ENCODE measurements around the gene CNIH2. TPM values are rescaled to one million over a fixed set of nuclear protein-coding genes. Genes with fewer than 3 reads are reported as not detected.
"Not testable (repeated sequence)": the region's sequence is repeated elsewhere in the genome, so short reads cannot be mapped to it uniquely, and the experiment has no call there.

Gene CNIH2
- total RNA-seq, 1 donor from 2014 or later = 0.04 TPM

DNA sequence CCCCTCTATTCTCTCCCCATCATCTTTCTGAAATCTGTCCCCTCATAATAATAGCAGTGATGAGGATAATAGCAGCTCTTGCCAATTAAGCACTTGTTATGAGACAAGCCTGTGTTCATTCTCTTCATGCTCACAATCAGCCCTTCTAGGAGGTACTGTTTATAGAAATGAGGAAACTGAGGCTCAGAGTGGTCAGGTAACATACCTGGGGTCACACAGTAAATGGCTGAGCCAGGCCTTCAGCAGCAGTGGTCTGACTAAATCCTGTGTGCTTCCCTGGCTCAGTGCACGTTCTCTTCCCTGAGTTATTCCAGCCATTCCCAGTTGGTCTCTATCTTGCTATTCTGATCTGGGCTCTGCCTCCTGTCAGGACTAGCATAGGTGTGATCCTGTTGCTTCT is 3.8 kb upstream of the CNIH2 start:
- H3K36me3 ChIP-seq (ENCODE audit: control insufficient read depth, insufficient read depth, low read length) = peaks cover 10% of the 10 kb centered on the region
- no peak overlapping the region for H3K4me3 ChIP-seq (ENCODE audit: low read depth, low read length)
- H3K27me3 ChIP-seq (ENCODE audit: control insufficient read depth, insufficient read depth, low read length) = peaks cover 7% of the 10 kb centered on the region
- no peak for DNase-seq (ENCODE audit: low read depth)
- TF ChIP-seq, protein P1, sequence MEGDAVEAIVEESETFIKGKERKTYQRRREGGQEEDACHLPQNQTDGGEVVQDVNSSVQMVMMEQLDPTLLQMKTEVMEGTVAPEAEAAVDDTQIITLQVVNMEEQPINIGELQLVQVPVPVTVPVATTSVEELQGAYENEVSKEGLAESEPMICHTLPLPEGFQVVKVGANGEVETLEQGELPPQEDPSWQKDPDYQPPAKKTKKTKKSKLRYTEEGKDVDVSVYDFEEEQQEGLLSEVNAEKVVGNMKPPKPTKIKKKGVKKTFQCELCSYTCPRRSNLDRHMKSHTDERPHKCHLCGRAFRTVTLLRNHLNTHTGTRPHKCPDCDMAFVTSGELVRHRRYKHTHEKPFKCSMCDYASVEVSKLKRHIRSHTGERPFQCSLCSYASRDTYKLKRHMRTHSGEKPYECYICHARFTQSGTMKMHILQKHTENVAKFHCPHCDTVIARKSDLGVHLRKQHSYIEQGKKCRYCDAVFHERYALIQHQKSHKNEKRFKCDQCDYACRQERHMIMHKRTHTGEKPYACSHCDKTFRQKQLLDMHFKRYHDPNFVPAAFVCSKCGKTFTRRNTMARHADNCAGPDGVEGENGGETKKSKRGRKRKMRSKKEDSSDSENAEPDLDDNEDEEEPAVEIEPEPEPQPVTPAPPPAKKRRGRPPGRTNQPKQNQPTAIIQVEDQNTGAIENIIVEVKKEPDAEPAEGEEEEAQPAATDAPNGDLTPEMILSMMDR (IDR thresholded peaks at IDR 0.05; ENCODE audit: insufficient read depth, low read length, poor library complexity, severe bottlenecking) = no peak

DNA sequence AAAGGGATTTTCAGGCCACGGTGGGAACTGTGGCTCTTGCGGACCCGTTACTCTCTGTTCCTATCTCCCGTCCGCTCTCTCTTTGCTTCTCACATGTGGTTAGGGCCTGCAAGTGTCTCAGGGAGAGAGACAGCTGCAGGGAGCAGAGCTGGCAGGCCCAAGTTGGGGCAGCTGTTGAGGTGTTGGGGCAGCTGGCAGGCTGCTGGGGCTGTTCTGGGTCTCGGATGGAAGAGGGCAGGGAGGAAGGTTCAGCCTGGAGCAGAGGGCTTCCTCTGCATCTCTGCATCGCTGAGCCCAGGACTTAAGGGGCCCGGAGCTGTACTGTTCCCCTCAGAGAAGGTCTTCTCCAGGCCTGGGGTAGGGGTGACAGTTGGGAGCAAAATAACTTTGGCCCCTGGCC is 2.6 kb upstream of the CNIH2 start:
- no peak for DNase-seq (ENCODE audit: low read depth)
- Histone ChIP-seq H3K4me3 (ENCODE audit: low read depth, low read length) (no peak overlapping the region), H3K36me3 (ENCODE audit: control insufficient read depth, insufficient read depth, low read length) (peaks cover 10% of the 10 kb centered on the region), H3K27me3 (ENCODE audit: control insufficient read depth, insufficient read depth, low read length) (peaks cover 12% of the 10 kb centered on the region)
- TF ChIP-seq, protein P1 (IDR thresholded peaks at IDR 0.05; ENCODE audit: insufficient read depth, low read length, poor library complexity, severe bottlenecking) = no peak

DNA sequence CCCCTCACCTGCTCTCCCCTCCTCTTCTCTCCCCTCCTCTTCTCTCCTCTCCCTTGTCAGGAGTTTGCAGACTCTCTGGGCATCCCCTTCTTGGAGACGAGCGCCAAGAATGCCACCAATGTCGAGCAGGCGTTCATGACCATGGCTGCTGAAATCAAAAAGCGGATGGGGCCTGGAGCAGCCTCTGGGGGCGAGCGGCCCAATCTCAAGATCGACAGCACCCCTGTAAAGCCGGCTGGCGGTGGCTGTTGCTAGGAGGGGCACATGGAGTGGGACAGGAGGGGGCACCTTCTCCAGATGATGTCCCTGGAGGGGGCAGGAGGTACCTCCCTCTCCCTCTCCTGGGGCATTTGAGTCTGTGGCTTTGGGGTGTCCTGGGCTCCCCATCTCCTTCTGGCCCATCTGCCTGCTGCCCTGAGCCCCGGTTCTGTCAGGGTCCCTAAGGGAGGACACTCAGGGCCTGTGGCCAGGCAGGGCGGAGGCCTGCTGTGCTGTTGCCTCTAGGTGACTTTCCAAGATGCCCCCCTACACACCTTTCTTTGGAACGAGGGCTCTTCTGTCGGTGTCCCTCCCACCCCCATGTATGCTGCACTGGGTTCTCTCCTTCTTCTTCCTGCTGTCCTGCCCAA is 1.9 kb upstream of the CNIH2 start:
- Histone ChIP-seq H3K4me3 (ENCODE audit: low read depth, low read length) (no peak overlapping the region), H3K36me3 (ENCODE audit: control insufficient read depth, insufficient read depth, low read length) (peaks cover 10% of the 10 kb centered on the region), H3K27me3 (ENCODE audit: control insufficient read depth, insufficient read depth, low read length) (peaks cover 12% of the 10 kb centered on the region)
- DNase-seq (ENCODE audit: low read depth) = no peak
- TF ChIP-seq, protein P1 (IDR thresholded peaks at IDR 0.05; ENCODE audit: insufficient read depth, low read length, poor library complexity, severe bottlenecking) = no peak

DNA sequence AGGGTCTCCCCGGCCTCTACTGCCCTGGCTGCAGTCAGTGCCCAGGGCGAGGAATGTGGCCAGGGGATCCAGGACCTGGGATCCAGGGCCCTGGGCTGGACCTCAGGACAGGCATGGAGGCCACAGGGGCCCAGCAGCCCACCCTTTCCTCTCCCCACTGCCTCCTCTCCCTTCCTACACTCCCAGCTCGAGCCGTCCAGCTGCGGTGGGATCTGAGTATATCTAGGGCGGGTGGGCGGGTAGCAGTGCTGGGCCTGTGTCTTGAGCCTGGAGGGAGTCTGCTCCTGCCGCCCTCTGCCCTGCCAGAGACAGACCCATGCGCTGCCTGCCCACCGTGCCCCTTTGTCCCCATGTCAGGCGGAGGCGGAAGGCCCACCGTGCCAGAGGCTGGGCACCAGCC is 1.4 kb upstream of the CNIH2 start:
- Histone ChIP-seq H3K36me3 (ENCODE audit: control insufficient read depth, insufficient read depth, low read length) (peaks cover 10% of the 10 kb centered on the region), H3K27me3 (ENCODE audit: control insufficient read depth, insufficient read depth, low read length) (peaks cover 12% of the 10 kb centered on the region)
- not testable (repeated sequence) for DNase-seq (ENCODE audit: low read depth); H3K4me3 ChIP-seq (ENCODE audit: low read depth, low read length)

DNA sequence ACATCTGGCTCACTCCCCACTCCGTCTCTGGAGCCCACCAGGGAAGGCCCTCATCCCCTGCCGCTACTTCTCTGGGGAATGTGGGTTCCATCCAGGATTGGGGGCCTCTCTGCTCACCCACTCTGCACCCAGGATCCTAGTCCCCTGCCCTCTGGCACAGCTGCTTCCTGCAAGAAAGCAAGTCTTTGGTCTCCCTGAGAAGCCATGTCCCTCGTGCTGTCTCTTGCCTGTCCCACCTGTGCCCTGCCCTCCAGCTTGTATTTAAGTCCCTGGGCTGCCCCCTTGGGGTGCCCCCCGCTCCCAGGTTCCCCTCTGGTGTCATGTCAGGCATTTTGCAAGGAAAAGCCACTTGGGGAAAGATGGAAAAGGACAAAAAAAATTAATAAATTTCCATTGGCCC is 911 bp upstream of the CNIH2 start:
- not testable (repeated sequence) for DNase-seq (ENCODE audit: low read depth); H3K4me3 ChIP-seq (ENCODE audit: low read depth, low read length); H3K36me3 ChIP-seq (ENCODE audit: control insufficient read depth, insufficient read depth, low read length)
- H3K27me3 ChIP-seq (ENCODE audit: control insufficient read depth, insufficient read depth, low read length) = peaks cover 12% of the 10 kb centered on the region

DNA sequence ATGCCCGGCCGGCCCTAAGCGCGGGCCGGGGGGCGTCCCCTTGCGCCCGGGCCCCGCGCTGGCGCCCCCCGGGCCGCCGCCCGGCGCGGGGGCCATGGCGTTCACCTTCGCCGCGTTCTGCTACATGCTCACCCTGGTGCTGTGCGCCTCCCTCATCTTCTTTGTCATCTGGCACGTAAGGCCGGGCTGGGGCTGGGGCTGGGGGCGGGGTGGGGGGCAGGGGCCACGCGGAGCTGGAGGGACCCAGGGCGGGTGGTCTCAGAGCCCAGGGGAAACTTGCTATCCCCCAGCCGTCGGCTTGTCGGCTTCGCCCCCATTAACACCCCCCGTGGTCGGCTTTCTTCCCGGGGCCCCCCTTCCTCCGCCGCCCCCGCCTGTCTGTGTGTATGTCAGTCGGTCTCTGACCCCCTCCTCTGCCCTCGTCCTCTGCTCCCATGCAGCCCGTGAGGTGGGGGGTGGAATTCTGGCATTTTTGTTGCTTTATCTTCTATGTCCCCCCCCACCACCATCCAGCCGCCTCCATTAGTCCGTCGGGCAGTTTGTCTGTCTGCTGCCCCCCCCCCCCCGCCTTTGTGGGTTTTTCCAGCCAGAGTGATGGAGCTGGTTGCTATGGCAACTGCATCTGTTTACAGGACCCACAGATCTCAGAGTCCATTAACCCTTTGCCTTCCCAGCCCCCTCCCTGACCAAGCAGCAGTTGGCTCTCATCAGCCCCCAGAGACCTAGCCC is 552 bp downstream of the CNIH2 start:
- TF ChIP-seq, protein P1 (IDR thresholded peaks at IDR 0.05; ENCODE audit: insufficient read depth, low read length, poor library complexity, severe bottlenecking) = no peak
- peaks cover 12% of the 10 kb centered on the region for H3K27me3 ChIP-seq (ENCODE audit: control insufficient read depth, insufficient read depth, low read length)
- peaks cover 3% of the 10 kb centered on the region for H3K36me3 ChIP-seq (ENCODE audit: control insufficient read depth, insufficient read depth, low read length)
- no peak overlapping the region for H3K4me3 ChIP-seq (ENCODE audit: low read depth, low read length)
- no peak for DNase-seq (ENCODE audit: low read depth)

Data from kidney epithelial cell (primary cell).